Spleen (tissue), 11 donors: Measurements from ENCODE around the gene GNAI3. TPM values are rescaled to one million over a fixed set of nuclear protein-coding genes. Genes with fewer than 3 reads are reported as not detected.
A peak's percentile ranks its signal among the peaks of the same experiment; 100 is the strongest.

ENCODE experiments used
- DNase-seq: peaks from one replicate; pipeline ENCODE4 v3.0.0-alpha.2; 2020
- H3K27ac ChIP-seq, 8 donors: fragments of 200-600 bp; sonication (generic) in 7 of 8; 1 replicate in 4 of 8; 2 replicates in 4 of 8; pipeline versions ENCODE4 v1.5.0 to v1.8.0; 2016 to 2021; ENCODE audit warnings: inconsistent platforms in 4 of 8, mild to moderate bottlenecking in 4 of 8, moderate library complexity in 1 of 8
- H3K27me3 ChIP-seq, 7 donors: fragments of 200-600 bp; sonication (generic) in 6 of 7; replicated peaks in 1 of 7; 1 replicate in 4 of 7; 2 replicates in 3 of 7; pipeline versions ENCODE4 v1.5.0 to v1.8.0; 2016 to 2021; ENCODE audit warnings: inconsistent platforms in 3 of 7, mild to moderate bottlenecking in 1 of 7
- H3K36me3 ChIP-seq, 6 donors: fragments of 200-600 bp; sonication (generic) in 5 of 6; 1 replicate in 4 of 6; 2 replicates in 2 of 6; pipeline versions ENCODE4 v1.5.0 to v1.8.0; 2016 to 2021; ENCODE audit warnings: inconsistent platforms in 2 of 6
- H3K4me1 ChIP-seq, 6 donors: fragments of 200-600 bp; sonication (generic) in 5 of 6; 1 replicate in 3 of 6; 2 replicates in 3 of 6; pipeline versions ENCODE4 v1.5.0 to v1.8.0; 2016 to 2021; ENCODE audit warnings: inconsistent platforms in 3 of 6
- H3K4me3 ChIP-seq, 8 donors: fragments of 200-600 bp; sonication (generic) in 7 of 8; 1 replicate in 4 of 8; 2 replicates in 4 of 8; pipeline versions ENCODE4 v1.5.0 to v1.8.0; 2016 to 2021; ENCODE audit warnings: inconsistent platforms in 4 of 8, mild to moderate bottlenecking in 4 of 8, moderate library complexity in 2 of 8
- H3K9me3 ChIP-seq, 8 donors: fragments of 200-600 bp; sonication (generic) in 7 of 8; 1 replicate in 4 of 8; 2 replicates in 4 of 8; pipeline versions ENCODE4 v1.5.0 to v1.8.0; 2016 to 2021; ENCODE audit warnings: inconsistent platforms in 4 of 8
- CTCF ChIP-seq, 11 experiments: fragments of 200-600 bp in 7 of 11; fragments of 450-650 bp in 4 of 11; sonication (generic) in 4 of 11; IDR thresholded peaks in 8 of 11; conservative IDR thresholded peaks in 3 of 11; 1 replicate in 7 of 11; 2 replicates in 4 of 11; pipeline versions ENCODE4 v1.4.0 to v1.8.0; 2016 to 2021; ENCODE audit warnings: antibody characterized with exemption in 11 of 11, inconsistent platforms in 4 of 11, mild to moderate bottlenecking in 1 of 11
- POLR2A ChIP-seq, 3 donors: fragments of 450-650 bp; IDR thresholded peaks; one replicate each; pipeline ENCODE4 v1.5.1; 2017; ENCODE audit warnings: antibody characterized with exemption in 3 of 3, mild to moderate bottlenecking in 1 of 3
- POLR2AphosphoS5 ChIP-seq, 3 donors: sonication (generic); formaldehyde crosslinking; IDR thresholded peaks; one replicate each; pipeline ENCODE4 v1.5.1; 2017; ENCODE audit warnings: antibody characterized with exemption in 3 of 3
- WGBS, 5 donors: extraction: QIAGEN DNeasy Blood & Tissue Kit in 3 of 5; methylation state at CpG; one replicate each; pipeline versions ENCODE4 v1.1.5 to v1.1.7; 2013 to 2018; 5-methylcytosine and 5-hydroxymethylcytosine counted together
- intact Hi-C: fragments of 100-400 bp; cut with DNase I; formaldehyde crosslinking; loops from one replicate; pipeline ENCODE4 v1.15.0; 2023; ENCODE audit warnings: low total_unique reads
- polyA plus RNA-seq, 3 donors: library from polyadenylated mRNA; stranded (reverse); fragments of 200-250 nt; gene quantifications; one replicate each; pipeline ENCODE4 v1.2.1, GENCODE V29; 2013
- total RNA-seq, 7 donors: library from RNA; depleted of rRNA in 3 of 7; stranded (reverse); fragments of >200 nt in 3 of 7; fragmentation: NEBNext Ultra II Directional in 4 of 7; extraction: Animal tissue kit (Norgen Biotek cat#: 25700) in 4 of 7; gene quantifications; one replicate each; pipeline versions ENCODE4 v1.1.0 to v1.2.1, GENCODE V29; 2016 to 2021
- donor health status: healthy with polysubstance abuse.
- donor health status: DM: no; HTN: no; CAD: no; lungs with moderate emphysema.
- donor health status: DM: no; HTN: no; CAD: no.
- donor health status: Bipolar disorder and iron deficiency.
- donor health status: healthy.
- donor health status: DM: no; HTN: no; CAD: no.
- donor health status: DM: yes; HTN: yes; CAD: no.

The GNAI3 gene
- total and polyA plus RNA-seq, 10 donors = 1.8 to 11.4 (median 9.2) TPM

- no peak for DNase-seq
- no peaks in the 10 kb centered on the region for H3K27me3 ChIP-seq
- TF ChIP-seq CTCF (IDR thresholded peaks at IDR 0.05 in 8 of 11, conservative IDR thresholded peaks at IDR 0.05 in 3 of 11) (no peak), POLR2AphosphoS5 (IDR thresholded peaks at IDR 0.05) (no peak), POLR2A (IDR thresholded peaks at IDR 0.05) (no peak)
- H3K27ac ChIP-seq = no peak overlapping the region
- no peak overlapping the region for H3K4me3 ChIP-seq
- intact Hi-C loops = no loop called here
- no peaks in the 10 kb centered on the region for H3K9me3 ChIP-seq
- 87 to 94% (median 90%) methylated on average over 2 of the region's 2 CpGs for WGBS, 5 donors
- H3K4me1 ChIP-seq = peaks cover 0 to 20% (median 0%) of the 10 kb centered on the region in 6 donors
- H3K36me3 ChIP-seq = peaks cover 4 to 100% (median 75%) of the 10 kb centered on the region in 6 donors
Observed at GRCh38 chr1:109582021-109582420, 33.6 kb downstream of the GNAI3 start.

DNA sequence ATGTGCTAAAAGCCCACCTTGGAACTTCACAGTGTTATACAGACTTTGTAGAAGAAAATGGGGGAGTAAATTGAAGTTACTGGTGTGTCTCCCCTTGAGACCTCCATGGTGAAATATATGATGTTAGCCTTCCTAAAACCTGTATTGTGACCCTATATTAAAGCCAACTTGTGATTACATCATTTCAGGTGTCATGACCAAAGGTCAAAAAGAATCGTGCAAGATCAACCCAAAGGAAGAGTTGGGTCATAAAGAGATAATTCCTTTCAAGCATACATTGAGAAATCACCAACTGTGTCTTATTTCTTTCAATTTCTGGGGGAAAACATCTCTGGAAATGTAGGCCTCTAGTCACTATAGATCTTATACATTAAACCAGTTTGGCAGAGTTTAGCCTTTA, 36.4 kb downstream of the GNAI3 start:
- TF ChIP-seq POLR2A (IDR thresholded peaks at IDR 0.05) = no peak
- no peak for TF ChIP-seq POLR2AphosphoS5 (IDR thresholded peaks at IDR 0.05)
- TF ChIP-seq CTCF (IDR thresholded peaks at IDR 0.05 in 8 of 11, conservative IDR thresholded peaks at IDR 0.05 in 3 of 11) = no peak
- no peak overlapping the region for H3K4me3 ChIP-seq
- peak overlapping the region in 1 of 8 donors; percentile 9 for H3K27ac ChIP-seq
- intact Hi-C loops = no loop called here
- H3K4me1 ChIP-seq = peaks cover 0 to 28% (median 0%) of the 10 kb centered on the region in 6 donors
- H3K27me3 ChIP-seq = no peaks in the 10 kb centered on the region
- H3K9me3 ChIP-seq = no peaks in the 10 kb centered on the region
- 47 to 88% (median 75%) methylated on average over 1 of the region's 1 CpG for WGBS, 5 donors
- DNase-seq = no peak
- peaks cover 5 to 100% (median 82%) of the 10 kb centered on the region in 6 donors for H3K36me3 ChIP-seq

GRCh38 chr1:109586055-109586454, 37.6 kb downstream of the GNAI3 start:
- DNase-seq = no peak
- Histone ChIP-seq H3K4me3 (no peak overlapping the region), H3K36me3 (peaks cover 5 to 100% (median 78%) of the 10 kb centered on the region in 6 donors), H3K27ac (peak overlapping the region in 1 of 8 donors; percentile 13), H3K4me1 (peaks cover 0 to 28% (median 0%) of the 10 kb centered on the region in 6 donors), H3K9me3 (no peaks in the 10 kb centered on the region), H3K27me3 (no peaks in the 10 kb centered on the region)
- intact Hi-C loops = no loop called here
- WGBS, 5 donors = 63 to 80% (median 77%) methylated on average over 3 of the region's 3 CpGs
- no peak for TF ChIP-seq POLR2AphosphoS5 (IDR thresholded peaks at IDR 0.05)
- no peak for TF ChIP-seq POLR2A (IDR thresholded peaks at IDR 0.05)
- no peak for TF ChIP-seq CTCF (IDR thresholded peaks at IDR 0.05 in 8 of 11, conservative IDR thresholded peaks at IDR 0.05 in 3 of 11)

DNA sequence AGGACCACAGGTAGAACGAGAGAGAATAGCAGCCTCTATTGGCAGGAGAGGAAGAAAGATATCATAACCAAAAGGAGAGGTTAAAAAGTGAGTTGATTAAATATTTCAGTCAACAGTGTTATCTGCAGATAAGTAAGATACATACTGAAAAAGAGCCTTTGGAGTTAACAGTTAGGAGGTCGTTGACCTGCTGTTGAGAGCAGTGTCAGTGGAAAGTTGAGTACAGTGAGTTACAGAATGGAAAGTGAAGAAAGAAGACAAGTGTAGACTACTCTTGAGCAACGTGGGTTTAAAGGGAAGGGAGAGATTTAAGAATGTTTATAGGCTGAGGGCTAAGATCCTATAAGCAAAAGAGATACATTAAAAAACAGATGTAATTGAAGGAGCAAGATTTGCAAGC, 40.8 kb downstream of the GNAI3 start:
- peaks cover 0 to 26% (median 0%) of the 10 kb centered on the region in 6 donors for H3K4me1 ChIP-seq
- 62 to 89% (median 74%) methylated on average over 3 of the region's 3 CpGs for WGBS, 5 donors
- H3K27me3 ChIP-seq = no peaks in the 10 kb centered on the region
- H3K4me3 ChIP-seq = no peak overlapping the region
- intact Hi-C loops = no loop called here
- no peak for DNase-seq
- TF ChIP-seq CTCF (IDR thresholded peaks at IDR 0.05 in 8 of 11, conservative IDR thresholded peaks at IDR 0.05 in 3 of 11) (no peak), POLR2A (IDR thresholded peaks at IDR 0.05) (no peak), POLR2AphosphoS5 (IDR thresholded peaks at IDR 0.05) (no peak)
- H3K36me3 ChIP-seq = peaks cover 5 to 100% (median 81%) of the 10 kb centered on the region in 6 donors
- H3K27ac ChIP-seq = peak overlapping the region in 1 of 8 donors; percentile 14
- H3K9me3 ChIP-seq = no peaks in the 10 kb centered on the region
